ENCODE measurements around the gene TESPA1. TPM values are rescaled to one million over a fixed set of nuclear protein-coding genes. Genes with fewer than 3 reads are reported as not detected.

TESPA1 gene
- total RNA-seq, 1 experiment from 2014 or later, result 0.39 TPM

- TF ChIP-seq RORB (CRISPR knock-in tag; IDR thresholded peaks at IDR 0.05), result no peak
Observed at GRCh38 chr12:54991161-54991990, 6.8 kb upstream of the TESPA1 start (continued).

- H3K4me3 Mint-ChIP-seq, result no peak overlapping the region
- no peaks in the 10 kb centered on the region for H3K36me3 Mint-ChIP-seq
- H3K27ac Mint-ChIP-seq, result no peak overlapping the region
- TF ChIP-seq USF1 (CRISPR knock-in tag; IDR thresholded peaks at IDR 0.05) (no peak), ZNF425 (CRISPR knock-in tag; conservative IDR thresholded peaks at IDR 0.05) (no peak), FOXP1 (CRISPR knock-in tag; IDR thresholded peaks at IDR 0.05; ENCODE audit: borderline replicate concordance) (no peak), HMGXB4 (CRISPR knock-in tag; IDR thresholded peaks at IDR 0.05) (no peak), JAZF1 (CRISPR knock-in tag; IDR thresholded peaks at IDR 0.05) (no peak), GRHL2 (CRISPR knock-in tag; IDR thresholded peaks at IDR 0.05; ENCODE audit: insufficient replicate concordance, severe bottlenecking) (no peak), ATF6 (CRISPR knock-in tag; IDR thresholded peaks at IDR 0.05) (no peak), IRF1 (CRISPR knock-in tag; IDR thresholded peaks at IDR 0.05) (no peak), FOXJ3 (CRISPR knock-in tag; IDR thresholded peaks at IDR 0.05; ENCODE audit: borderline replicate concordance) (no peak), E2F1 (CRISPR knock-in tag; IDR thresholded peaks at IDR 0.05) (no peak), NFE2L1 (CRISPR knock-in tag; IDR thresholded peaks at IDR 0.05) (no peak), ATF1 (CRISPR knock-in tag; IDR thresholded peaks at IDR 0.05) (no peak), OVOL2 (CRISPR knock-in tag; IDR thresholded peaks at IDR 0.05; ENCODE audit: borderline replicate concordance) (no peak), EMX1 (CRISPR knock-in tag; IDR thresholded peaks at IDR 0.05) (no peak), NR2C2 (CRISPR knock-in tag; IDR thresholded peaks at IDR 0.05) (no peak), ZNF317 (CRISPR knock-in tag; IDR thresholded peaks at IDR 0.05; ENCODE audit: borderline replicate concordance, low read depth) (no peak), PREB (CRISPR knock-in tag; IDR thresholded peaks at IDR 0.05; ENCODE audit: borderline replicate concordance) (no peak)
- ATAC-seq (no peak), DNase-seq (ENCODE audit: low spot score) (no peak)
- CTCF ChIA-PET, result interaction anchor here (1.0 kb wide), 1 partner anchor 82 kb away, joined by 3 read pairs; no protein-coding TSS in a partner anchor
- H3K27me3 Mint-ChIP-seq (ENCODE audit: low read depth), result no peaks in the 10 kb centered on the region
- H3K9me3 Mint-ChIP-seq, result 0 out of 2 replicates have a peak, but pooled peaks cover 5% of the 10 kb centered on the region
- POLR2A ChIA-PET, result no interaction called here
- H3K4me1 Mint-ChIP-seq, result no peaks in the 10 kb centered on the region
Observed at GRCh38 chr12:54989829-54990228, 5.3 kb upstream of the TESPA1 start.
